Measurements from ENCODE around the gene PIGC. TPM values are rescaled to one million over a fixed set of nuclear protein-coding genes. Genes with fewer than 3 reads are reported as not detected.

The PIGC gene
- total RNA-seq, 1 donor = 25.2 TPM

GRCh38 chr1:172394141-172394751 is 49.6 kb downstream of the PIGC start:
- no peak overlapping the region for H3K4me3 ChIP-seq (ENCODE audit: low read depth, low read length)
- DNase-seq (ENCODE audit: low read depth) = no peak
- no peak for TF ChIP-seq CTCF (IDR thresholded peaks at IDR 0.05; ENCODE audit: insufficient read depth, low read length)

GRCh38 chr1:172393354-172393753 is 50.5 kb downstream of the PIGC start:
- TF ChIP-seq CTCF (IDR thresholded peaks at IDR 0.05; ENCODE audit: insufficient read depth, low read length) = no peak
- DNase-seq (ENCODE audit: low read depth) = no peak

GRCh38 chr1:172391976-172392375 is 51.9 kb downstream of the PIGC start:
- H3K4me3 ChIP-seq (ENCODE audit: low read depth, low read length) = no peak overlapping the region
- DNase-seq (ENCODE audit: low read depth) = no peak
- TF ChIP-seq CTCF (IDR thresholded peaks at IDR 0.05; ENCODE audit: insufficient read depth, low read length) = no peak

More at GRCh38 chr1:172393354-172393753, 50.5 kb downstream of the PIGC start:
- H3K4me3 ChIP-seq (ENCODE audit: low read depth, low read length) = no peak overlapping the region

Other genes starting within 250 kb of the PIGC start
- gene C1orf105, start 23.4 kb downstream of the PIGC start, total RNA-seq (ENCODE audit: low replicate concordance) = not detected in 2 replicates
- gene SUCO, start 89.1 kb upstream of the PIGC start, total RNA-seq (ENCODE audit: low replicate concordance) = 44.2 and 53.3 TPM in 2 replicates
- not detected in 2 replicates for gene FASLG, start 215.0 kb upstream of the PIGC start, total RNA-seq (ENCODE audit: low replicate concordance)

All from fibroblast of the aortic adventitia (primary cell).